SJSA1 (cell line): ENCODE measurements around the gene ARHGAP42. TPM values are rescaled to one million over a fixed set of nuclear protein-coding genes. Genes with fewer than 3 reads are reported as not detected.
"Not testable (repeated sequence)": the region's sequence is repeated elsewhere in the genome, so short reads cannot be mapped to it uniquely, and the experiment has no call there.

Experiments
- DNase-seq, 2 experiments: peaks; one replicate each; pipeline ENCODE4 v3.0.0-alpha.2; 2015 to 2020; ENCODE audit warnings: low spot score in 2 of 2, low read depth in 1 of 2
- H3K27ac ChIP-seq: fragments of 250-450 bp; sonication (Bioruptor Pico); 2 replicates; pipeline ENCODE4 v1.5.1; 2020; ENCODE audit warnings: mild to moderate bottlenecking, moderate library complexity
- H3K27me3 ChIP-seq: fragments of 250-450 bp; sonication (Bioruptor Pico); replicated peaks from 2 replicates; pipeline ENCODE4 v1.5.1; 2020; ENCODE audit warnings: mild to moderate bottlenecking, moderate library complexity
- H3K36me3 ChIP-seq: fragments of 250-450 bp; sonication (Bioruptor Pico); 2 replicates; pipeline ENCODE4 v1.5.1; 2020; ENCODE audit warnings: mild to moderate bottlenecking
- H3K4me1 ChIP-seq: fragments of 250-450 bp; sonication (Bioruptor Pico); replicated peaks from 2 replicates; pipeline ENCODE4 v1.6.1; 2021; ENCODE audit warnings: mild to moderate bottlenecking
- H3K4me3 ChIP-seq: fragments of 250-450 bp; sonication (Bioruptor Pico); 2 replicates; pipeline ENCODE4 v1.5.1; 2020; ENCODE audit warnings: mild to moderate bottlenecking
- H3K9me3 ChIP-seq: fragments of 250-450 bp; sonication (Bioruptor Pico); replicated peaks from 2 replicates; pipeline ENCODE4 v1.5.1; 2020; ENCODE audit warnings: mild to moderate bottlenecking
- total RNA-seq: library from RNA; depleted of rRNA; stranded (reverse); fragments of >200 nt; shearing (Covaris generic); gene quantifications from 2 replicates; pipeline ENCODE4 v1.2.3, GENCODE V29; 2014

The ARHGAP42 gene
- total RNA-seq, 1 experiment from 2014 or later = 17.2 TPM

DNA sequence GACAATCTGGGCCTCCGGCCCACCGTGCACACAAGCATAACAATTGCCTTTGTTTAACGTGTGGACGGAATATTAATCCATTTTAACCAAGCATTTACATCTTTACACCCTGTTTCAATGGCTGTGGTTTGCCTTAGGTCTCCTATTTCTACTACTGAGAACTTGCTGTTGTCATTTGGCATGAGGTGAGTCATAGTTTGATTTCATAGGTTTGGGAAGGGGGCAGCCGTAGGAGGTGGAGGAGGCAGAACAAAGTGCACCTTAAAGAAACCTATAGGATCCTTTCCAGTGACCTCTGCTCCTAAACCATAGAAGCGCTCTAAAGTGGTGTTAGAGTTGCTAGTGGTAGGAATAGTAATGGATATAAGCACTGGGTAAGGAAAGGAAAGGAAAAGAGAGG, 59.4 kb downstream of the ARHGAP42 start:
- Histone ChIP-seq H3K4me3 (no peak overlapping the region), H3K36me3 (no peaks in the 10 kb centered on the region), H3K4me1 (peaks cover 4% of the 10 kb centered on the region; the same call in 1 of the 2 replicates), H3K27me3 (no peaks in the 10 kb centered on the region), H3K27ac (no peak overlapping the region), H3K9me3 (no peaks in the 10 kb centered on the region)
- DNase-seq = peak in 1 of 2 experiments; percentile 17

DNA sequence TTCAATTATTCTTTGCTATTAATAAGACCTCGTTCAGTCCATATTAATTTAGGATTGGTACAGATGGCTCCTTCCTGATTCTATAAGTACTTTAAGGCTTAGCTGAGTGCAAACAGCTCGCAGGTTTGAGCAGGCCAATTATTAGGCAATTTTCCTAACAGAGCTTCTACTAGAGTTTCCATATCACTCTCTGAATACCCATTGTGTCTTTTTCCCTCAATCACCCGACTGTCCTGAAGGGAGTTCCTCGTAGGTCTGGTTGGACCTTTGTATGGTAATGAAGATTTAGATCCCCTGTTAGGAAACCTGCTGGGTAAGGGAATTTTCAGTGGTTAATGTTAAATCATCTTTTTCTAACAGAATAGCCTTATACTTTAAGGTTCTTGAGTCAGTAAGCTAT, 61.1 kb downstream of the ARHGAP42 start:
- no peak overlapping the region for H3K4me3 ChIP-seq

DNA sequence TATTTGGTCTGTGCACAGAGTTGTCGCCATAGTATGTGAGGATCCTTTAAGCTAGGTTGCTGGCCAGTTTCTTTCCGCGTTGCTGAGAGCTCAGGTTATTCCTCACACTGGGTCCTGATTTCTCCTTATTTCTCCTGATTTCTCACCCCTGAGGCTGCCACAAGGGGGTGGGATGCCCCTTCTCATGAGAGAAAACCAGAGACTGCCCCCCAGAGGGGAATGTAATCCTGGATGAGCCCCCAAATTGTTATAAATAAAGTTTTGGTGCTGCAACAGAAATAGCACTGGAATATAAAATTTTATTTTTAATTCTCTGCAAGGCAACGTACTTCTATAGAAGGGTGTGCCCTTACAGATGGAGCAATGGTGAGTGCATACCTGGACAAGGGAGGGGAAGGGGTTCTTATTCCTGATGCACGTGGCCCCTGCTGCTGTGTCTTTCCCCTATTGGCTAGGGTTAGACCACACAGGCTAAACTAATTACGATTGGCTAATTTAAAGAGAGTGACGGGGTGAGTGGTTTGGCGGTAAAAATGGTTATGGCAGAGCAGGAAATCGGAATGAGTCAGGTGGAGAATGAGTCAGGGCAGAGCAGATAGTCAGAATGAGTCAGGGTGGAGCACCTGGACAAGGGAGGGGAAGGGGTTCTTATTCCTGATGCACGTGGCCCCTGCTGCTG, 62.9 kb downstream of the ARHGAP42 start:
- not testable (repeated sequence) for H3K27ac ChIP-seq, H3K36me3 ChIP-seq, H3K4me1 ChIP-seq, DNase-seq, H3K4me3 ChIP-seq, H3K9me3 ChIP-seq, H3K27me3 ChIP-seq

More for the DNA sequence above, 61.1 kb downstream of the ARHGAP42 start:
- H3K4me1 ChIP-seq = peaks cover 4% of the 10 kb centered on the region; the same call in 1 of the 2 replicates
- no peak overlapping the region for H3K27ac ChIP-seq
- no peak for DNase-seq
- H3K27me3 ChIP-seq = no peaks in the 10 kb centered on the region
- H3K9me3 ChIP-seq = no peaks in the 10 kb centered on the region
- no peaks in the 10 kb centered on the region for H3K36me3 ChIP-seq

DNA sequence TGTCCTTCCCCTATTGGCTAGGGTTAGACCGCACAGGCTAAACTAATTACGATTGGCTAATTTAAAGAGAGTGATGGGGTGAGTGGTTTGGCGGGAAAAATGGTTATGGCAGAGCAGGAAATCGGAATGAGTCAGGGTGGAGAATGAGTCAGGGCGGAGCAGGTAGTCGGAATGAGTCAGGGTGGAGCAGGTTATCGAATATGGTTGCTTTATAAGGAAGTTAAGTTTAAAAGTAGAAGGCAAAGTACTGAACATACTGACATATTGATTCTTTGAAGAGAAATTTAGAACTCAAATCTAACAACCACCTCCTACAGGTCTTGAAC, 63.4 kb downstream of the ARHGAP42 start:
- H3K9me3 ChIP-seq, H3K4me1 ChIP-seq, H3K27ac ChIP-seq, H3K36me3 ChIP-seq, DNase-seq, H3K27me3 ChIP-seq, H3K4me3 ChIP-seq: not testable (repeated sequence)

DNA sequence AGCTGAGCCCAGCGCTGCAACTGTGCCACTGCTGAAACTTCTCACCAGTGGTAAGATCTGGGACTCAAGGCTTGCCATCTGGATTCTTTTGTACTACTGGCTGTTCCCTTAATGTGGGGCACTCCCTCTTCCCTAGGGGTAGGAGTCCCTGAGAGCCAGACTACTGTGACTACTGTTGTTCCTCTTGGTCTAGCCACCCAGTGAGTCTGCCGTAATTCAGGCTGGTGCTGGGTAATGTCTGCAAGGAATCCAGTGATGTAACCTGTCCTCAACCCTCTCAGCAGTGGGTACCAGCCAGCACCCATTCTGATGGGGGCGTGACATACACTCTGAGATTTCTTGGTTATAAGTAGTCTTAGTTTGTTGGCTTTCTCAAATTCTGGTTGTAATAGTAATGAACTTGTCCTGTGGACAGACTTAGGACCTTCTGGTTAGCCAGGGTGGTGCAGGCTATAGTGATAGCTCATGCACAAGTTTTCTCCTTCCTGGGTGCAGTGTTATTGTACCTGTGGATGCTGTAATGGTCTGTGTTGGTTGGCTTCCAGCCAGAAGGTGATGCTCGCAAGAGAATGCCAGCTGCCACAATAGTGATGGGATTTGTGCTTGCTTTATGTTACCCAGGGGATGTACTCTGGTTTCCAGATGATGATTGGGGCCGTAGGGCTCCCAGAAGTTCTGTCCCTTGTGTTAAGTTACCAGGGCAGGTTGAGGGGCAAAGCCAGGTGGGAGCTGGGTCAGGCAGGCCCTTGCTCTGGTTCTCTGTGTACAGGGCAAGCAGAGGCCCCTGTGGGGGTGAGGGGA, 65.5 kb downstream of the ARHGAP42 start:
- Histone ChIP-seq H3K4me3 (no peak overlapping the region), H3K9me3 (no peaks in the 10 kb centered on the region), H3K27ac (no peak overlapping the region), H3K4me1 (no peaks in the 10 kb centered on the region; the same call in 1 of the 2 replicates), H3K27me3 (no peaks in the 10 kb centered on the region), H3K36me3 (no peaks in the 10 kb centered on the region)
- no peak for DNase-seq

DNA sequence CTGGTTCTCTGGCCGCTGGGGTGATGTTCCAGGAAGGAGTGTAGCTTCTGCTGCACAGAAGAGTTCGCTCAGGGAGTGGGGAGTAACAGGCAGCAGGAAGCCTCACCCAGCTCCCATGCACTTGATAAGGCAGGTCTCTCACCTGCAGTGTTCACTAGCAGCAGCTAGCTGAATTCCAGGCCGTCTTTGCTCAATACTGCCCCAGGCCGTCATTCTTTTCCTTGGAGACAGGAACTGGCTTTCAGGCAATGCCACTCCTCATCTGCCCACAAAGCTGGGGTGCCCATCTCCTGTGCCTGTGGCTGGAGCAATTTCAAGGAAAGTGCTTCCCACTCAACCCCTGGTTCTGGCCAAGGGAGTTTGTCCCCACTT, 66.1 kb downstream of the ARHGAP42 start:
- H3K27ac ChIP-seq = no peak overlapping the region
- no peak for DNase-seq
- H3K27me3 ChIP-seq = no peaks in the 10 kb centered on the region
- no peaks in the 10 kb centered on the region; the same call in 1 of the 2 replicates for H3K4me1 ChIP-seq
- H3K4me3 ChIP-seq = no peak overlapping the region
- H3K9me3 ChIP-seq = no peaks in the 10 kb centered on the region
- H3K36me3 ChIP-seq = no peaks in the 10 kb centered on the region

DNA sequence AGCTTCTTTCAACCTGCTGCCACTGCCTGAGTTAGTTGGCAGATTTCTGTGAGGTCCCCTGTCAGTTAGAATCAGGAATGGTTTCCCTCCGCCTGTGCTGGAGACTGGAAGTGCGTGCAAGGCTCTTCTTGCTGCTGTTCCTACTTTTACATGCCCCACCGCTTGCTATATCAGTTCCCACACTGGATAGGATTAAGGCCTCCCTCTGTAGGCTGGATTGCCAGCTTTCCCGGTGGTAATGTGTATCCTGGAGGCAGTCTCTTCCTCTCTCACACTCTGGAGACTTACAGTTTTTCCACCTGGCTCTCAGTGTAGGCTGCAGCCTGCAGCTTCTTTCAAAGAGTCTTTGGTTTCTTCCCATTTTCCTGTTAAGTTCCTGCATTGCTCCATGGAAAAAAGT, 66.5 kb downstream of the ARHGAP42 start:
- Histone ChIP-seq H3K9me3 (no peaks in the 10 kb centered on the region), H3K36me3 (no peaks in the 10 kb centered on the region), H3K4me1 (no peaks in the 10 kb centered on the region; the same call in 1 of the 2 replicates), H3K27me3 (no peaks in the 10 kb centered on the region), H3K27ac (no peak overlapping the region), H3K4me3 (no peak overlapping the region)
- DNase-seq = no peak

DNA sequence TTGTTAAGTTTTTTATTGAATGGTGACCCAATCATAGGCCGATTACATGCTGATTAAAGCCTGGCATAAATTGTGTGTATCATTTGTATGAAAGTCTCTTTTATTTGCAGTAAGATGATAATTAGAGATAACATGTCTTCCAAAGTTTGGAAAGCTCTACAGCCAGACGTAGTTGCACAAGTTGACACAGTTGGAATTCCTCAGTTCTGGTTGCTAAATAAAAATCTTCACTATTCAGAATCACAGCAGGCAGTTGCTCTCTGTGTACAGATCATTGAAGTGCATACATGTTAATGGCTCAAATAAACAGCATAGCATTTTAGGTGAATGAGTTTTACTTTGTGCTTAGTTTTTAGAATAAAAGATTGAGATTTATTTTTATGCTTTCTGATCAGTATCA, 69.5 kb downstream of the ARHGAP42 start:
- Histone ChIP-seq H3K4me3 (no peak overlapping the region), H3K9me3 (no peaks in the 10 kb centered on the region), H3K27ac (no peak overlapping the region), H3K36me3 (no peaks in the 10 kb centered on the region), H3K4me1 (no peaks in the 10 kb centered on the region; the same call in 1 of the 2 replicates), H3K27me3 (no peaks in the 10 kb centered on the region)
- no peak for DNase-seq

DNA sequence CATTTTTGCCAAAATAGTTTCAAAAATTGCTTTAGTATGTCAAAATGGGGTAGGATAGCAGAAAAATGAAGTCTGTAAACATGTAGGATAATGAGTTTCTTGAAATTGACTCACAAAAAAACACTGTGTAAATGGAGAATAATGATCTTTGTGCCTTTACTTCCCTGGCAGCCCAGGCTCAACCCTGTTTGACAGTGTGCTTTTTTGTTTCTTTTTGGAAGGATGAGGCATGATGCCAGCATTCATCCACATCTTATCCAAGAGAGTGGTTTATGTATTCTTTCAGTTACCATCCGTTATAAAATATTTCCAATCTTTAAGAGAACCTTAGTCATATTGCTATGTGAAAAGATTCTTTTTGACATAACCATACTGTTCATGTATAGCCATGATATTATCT, 70.6 kb downstream of the ARHGAP42 start:
- Histone ChIP-seq H3K27me3 (no peaks in the 10 kb centered on the region), H3K27ac (no peak overlapping the region), H3K4me1 (no peaks in the 10 kb centered on the region; the same call in 1 of the 2 replicates), H3K4me3 (no peak overlapping the region), H3K36me3 (no peaks in the 10 kb centered on the region), H3K9me3 (no peaks in the 10 kb centered on the region)
- DNase-seq = no peak

DNA sequence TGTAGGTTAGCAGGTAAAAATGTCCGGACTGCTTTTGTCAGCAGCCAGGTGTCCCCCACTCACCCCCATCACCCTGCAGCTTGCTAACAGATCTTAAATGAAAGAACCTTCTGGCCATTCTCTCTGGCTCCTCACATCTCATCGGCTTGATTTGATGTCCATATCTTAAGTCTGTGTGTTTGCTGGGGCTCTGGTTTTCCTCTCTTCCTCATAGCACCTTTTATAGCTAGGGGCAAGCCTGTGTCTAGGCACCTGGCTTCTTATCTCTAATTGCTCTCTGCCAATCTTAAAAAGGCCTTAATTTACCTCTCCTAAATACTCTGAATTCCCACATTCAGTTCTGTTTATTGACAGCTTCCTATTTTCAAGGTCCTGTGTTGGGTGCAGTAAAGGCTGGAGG, 72.0 kb downstream of the ARHGAP42 start:
- no peaks in the 10 kb centered on the region for H3K9me3 ChIP-seq
- H3K36me3 ChIP-seq = no peaks in the 10 kb centered on the region
- H3K4me3 ChIP-seq = no peak overlapping the region
- H3K27me3 ChIP-seq = no peaks in the 10 kb centered on the region
- DNase-seq = no peak
- no peaks in the 10 kb centered on the region; the same call in 1 of the 2 replicates for H3K4me1 ChIP-seq
- H3K27ac ChIP-seq = no peak overlapping the region

DNA sequence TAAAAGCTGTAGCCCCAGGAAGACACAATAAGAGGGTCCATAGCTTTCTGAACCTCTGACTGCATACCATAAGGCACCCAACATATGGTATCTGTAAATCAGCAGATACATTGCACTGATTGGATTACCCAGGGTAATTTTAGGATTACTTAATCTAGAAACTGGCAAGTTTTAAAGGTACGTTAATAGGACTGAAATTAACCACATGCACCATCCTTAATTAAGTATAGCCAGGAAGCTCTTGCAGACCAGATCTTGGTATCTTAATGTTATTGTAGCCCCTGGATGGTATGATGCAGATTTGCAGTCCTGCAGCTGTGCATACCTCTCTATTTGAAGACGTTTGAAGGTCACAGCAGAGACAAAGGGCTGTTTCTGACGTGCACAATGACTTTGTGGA, 72.8 kb downstream of the ARHGAP42 start:
- no peaks in the 10 kb centered on the region for H3K9me3 ChIP-seq
- H3K4me1 ChIP-seq = no peaks in the 10 kb centered on the region; the same call in 1 of the 2 replicates
- no peaks in the 10 kb centered on the region for H3K36me3 ChIP-seq
- no peak overlapping the region for H3K27ac ChIP-seq
- no peak overlapping the region for H3K4me3 ChIP-seq
- DNase-seq = no peak
- no peaks in the 10 kb centered on the region for H3K27me3 ChIP-seq

DNA sequence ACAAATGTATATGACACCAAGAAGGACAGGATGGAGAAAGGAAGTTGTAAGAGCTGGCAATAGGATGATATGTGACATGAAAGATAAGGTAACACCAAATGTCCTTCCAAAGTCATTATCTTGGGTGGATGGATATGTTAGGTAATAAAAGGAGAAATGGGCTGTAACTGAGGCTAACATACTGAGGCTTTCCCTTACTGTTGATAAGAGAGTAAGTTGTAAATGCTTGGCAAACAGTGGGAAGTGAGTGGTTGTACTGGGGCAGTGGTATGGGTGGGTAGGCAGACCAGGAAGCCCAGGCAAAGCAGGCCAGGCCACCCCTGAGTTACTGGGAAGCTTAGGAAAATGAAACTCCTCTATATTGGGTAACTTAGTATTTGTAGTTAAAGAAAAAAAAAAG, 73.7 kb downstream of the ARHGAP42 start:
- Histone ChIP-seq H3K4me3 (no peak overlapping the region), H3K4me1 (no peaks in the 10 kb centered on the region; the same call in 1 of the 2 replicates), H3K27ac (no peak overlapping the region), H3K36me3 (no peaks in the 10 kb centered on the region), H3K9me3 (no peaks in the 10 kb centered on the region), H3K27me3 (no peaks in the 10 kb centered on the region)
- DNase-seq = no peak

DNA sequence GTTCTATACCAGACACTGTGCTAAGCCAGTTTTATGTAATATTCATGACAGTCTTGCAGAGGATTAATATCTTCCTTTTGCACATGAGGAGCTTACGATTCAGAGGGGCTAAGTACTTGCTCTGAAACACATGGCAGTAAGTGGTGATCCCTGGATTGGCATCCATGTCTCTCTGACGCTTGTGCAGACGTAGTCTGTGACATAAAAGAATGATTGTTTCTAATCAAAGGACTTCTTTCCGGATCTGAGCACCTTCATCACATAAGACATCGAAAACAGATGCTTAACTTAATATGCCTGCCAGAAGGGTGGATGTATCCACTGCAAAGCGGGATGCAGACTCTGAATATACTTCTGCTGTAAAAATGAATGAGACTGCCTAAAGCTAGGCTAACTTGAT, 74.8 kb downstream of the ARHGAP42 start:
- Histone ChIP-seq H3K9me3 (no peaks in the 10 kb centered on the region), H3K4me1 (no peaks in the 10 kb centered on the region; the same call in 1 of the 2 replicates), H3K27me3 (no peaks in the 10 kb centered on the region), H3K27ac (no peak overlapping the region), H3K4me3 (no peak overlapping the region), H3K36me3 (no peaks in the 10 kb centered on the region)
- DNase-seq = no peak

DNA sequence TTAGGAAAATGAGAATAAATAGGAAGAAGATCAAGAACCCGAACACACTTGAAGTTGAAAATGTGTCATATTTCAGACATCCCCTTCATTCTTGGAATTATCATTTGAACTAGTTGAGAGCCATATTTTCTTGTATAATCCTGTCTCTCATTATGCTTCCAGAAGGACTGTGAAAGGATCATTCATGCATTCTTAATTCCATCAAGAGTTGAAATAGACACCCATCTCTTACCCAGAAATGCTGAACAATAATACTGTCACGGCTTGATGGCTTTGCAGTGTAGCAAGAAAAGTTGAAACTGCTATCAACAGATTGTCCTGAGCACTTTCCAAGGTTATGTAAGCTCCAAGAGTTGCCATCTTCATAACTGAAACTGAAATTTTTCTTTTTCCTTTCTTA, 79.7 kb downstream of the ARHGAP42 start:
- H3K4me3 ChIP-seq = no peak overlapping the region
- DNase-seq = no peak
- H3K27ac ChIP-seq = no peak overlapping the region
- no peaks in the 10 kb centered on the region for H3K4me1 ChIP-seq
- no peaks in the 10 kb centered on the region for H3K36me3 ChIP-seq
- no peaks in the 10 kb centered on the region for H3K27me3 ChIP-seq
- H3K9me3 ChIP-seq = no peaks in the 10 kb centered on the region
